DLD1 (cell line): ENCODE data around the gene GATA6.

Source experiments
- in situ Hi-C: cut with HindIII; loops from 2 replicates; pipeline ENCODE4 v1.10.0; 2017; ENCODE audit warnings: low sequenced_read_pairs

The GATA6 gene

DNA sequence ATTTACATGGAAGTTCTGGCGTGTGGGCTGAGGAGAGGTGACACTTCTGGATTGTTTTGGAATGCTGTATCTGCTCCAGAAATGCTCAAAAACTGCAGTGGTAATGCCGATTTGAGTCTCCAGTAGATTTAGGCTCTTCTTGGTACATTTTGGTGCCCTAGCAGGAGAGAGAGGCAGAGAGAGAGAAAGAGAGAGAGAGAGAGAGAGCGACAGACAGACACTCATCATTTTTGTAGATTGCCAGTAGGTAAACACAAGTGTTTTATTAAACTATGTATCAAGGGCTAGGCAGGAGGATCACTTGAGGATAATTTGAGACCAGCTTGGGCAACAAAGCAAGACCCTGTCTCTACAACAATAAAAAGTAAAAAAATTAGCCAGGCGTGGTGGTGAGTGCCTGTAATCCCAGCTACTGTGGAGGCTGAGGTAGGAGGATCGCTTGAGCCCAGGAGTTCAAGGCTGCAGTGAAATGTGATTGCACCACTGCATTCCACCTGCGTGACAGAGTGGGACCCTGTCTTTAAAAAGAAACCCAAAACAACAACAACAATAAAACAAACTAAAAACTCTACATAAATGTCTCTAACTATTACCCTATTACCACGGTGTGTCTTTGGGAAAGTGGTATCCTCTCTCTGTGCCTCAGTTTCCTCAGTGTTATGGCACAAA lies 60.2 kb downstream of the GATA6 start:
- in situ Hi-C loops: no loop called here

DNA sequence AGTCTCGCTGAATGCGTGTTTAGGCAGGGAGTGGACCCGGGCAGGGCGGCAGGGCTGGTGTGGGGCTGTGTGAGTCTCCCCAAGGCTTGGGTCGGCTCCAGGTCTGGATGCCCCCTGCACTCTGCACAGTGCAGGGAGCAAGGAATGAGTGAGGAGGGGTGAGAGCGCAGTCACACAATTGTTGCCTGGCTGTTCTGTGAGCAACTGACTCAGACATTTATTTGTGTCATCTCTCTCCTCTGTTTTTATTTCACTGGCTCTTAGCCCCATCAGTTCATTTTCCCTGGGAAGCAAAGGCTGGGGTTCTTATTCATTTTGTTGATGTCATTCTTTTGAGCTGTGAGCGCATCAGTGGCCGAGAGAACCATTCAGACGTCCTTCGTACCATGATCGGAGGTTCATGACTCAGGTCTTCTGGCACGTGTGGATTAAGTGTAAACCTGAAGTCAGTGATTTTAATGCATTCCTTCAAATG lies 61.1 kb downstream of the GATA6 start:
- in situ Hi-C loops: no loop called here

DNA sequence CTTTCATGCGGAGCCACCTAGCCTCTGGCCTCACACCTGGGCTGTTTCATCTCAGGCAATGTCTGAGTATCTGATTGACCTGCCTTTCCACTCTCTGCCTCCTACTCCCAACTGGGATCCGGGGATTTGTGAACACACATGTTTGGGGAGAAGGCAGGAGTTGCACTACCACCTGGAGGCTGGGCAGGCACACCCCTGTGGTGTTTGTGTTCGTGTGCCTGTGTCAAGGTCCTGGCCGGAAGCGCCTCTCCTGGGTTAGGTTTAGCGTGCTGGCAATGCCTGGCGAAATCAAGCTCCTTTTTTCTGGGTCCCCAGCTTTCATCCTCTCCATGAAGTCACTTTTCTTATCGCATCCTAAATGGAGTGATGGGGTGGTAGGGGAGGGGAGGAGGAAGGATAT lies 63.9 kb downstream of the GATA6 start:
- in situ Hi-C loops: no loop called here

DNA sequence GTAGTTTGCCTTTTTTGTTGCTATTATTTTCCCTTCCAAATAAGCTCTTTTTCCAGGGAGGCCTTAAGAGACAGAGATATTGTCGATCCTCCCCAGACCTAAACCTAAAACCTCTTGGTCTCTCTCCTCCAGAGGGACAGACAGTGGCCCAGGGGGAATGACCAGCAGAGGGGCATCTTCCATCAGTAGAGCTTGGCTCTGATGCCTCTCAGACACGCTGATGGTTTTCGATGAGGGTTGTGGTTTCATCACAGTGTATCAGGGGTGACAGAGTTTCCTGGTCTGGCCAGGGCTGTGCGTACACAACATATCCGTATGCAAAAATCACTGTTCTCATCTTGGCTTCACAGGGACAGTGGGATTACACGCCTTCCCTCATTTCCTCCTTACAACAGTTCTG lies 68.6 kb downstream of the GATA6 start:
- in situ Hi-C loops: no loop called here

DNA sequence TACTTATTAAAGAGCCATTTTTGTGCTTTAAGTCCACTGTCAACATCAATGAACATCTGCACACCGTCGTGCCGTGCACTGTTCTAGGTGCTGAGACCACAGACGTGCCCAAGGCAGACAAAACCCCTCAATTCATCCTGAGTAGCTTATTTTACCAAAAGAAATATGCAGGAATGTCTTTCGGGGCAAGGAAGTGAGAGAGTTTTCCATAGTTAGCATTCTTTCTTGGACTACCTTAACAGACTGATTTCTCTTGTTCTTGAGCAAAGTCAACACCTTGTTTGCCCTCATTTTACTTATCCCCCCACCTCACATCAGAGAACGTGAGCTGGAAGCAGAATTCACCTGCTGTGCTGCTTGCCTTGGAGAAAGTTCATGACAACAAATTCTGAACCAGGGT lies 69.3 kb downstream of the GATA6 start:
- in situ Hi-C loops: no loop called here

DNA sequence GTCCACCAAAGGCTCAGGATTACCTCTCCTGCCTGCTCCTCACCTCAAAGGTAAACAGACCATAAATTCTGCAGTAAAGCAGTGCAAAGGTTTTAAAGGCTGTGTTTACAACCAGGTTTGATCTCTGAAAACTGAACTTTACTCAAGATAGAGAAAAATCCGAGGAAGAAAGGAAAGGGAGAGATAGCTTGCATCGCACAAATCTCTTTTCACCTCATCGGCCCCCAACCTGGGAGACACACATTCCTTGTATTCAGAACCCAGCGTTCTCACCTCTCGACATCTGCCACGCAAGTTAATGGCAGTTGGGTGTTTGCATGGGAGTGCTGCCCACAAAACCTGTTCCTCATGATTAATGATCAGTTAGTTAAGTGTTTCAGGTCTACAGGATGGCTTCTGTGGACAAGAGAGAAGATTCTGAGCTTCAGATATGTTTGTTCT lies 72.6 kb downstream of the GATA6 start:
- in situ Hi-C loops: no loop called here

DNA sequence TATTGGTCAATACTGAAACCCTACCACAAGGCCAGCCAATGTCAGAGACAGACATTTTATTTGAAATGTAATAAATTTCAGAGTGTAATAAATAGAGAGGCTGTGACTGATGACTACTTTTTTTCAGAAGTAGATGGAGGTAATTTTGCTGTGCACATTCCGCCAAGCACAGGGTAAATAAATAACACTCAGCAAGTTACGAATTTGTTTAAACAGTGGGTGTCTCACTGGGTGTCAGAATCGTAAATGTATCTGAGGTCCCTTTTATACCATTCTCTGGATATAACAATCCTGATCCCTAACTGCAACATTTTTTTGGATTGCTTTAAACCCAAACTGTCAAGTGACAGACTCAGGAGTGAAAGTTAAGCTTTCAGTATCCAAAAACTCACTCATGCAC lies 74.1 kb downstream of the GATA6 start:
- in situ Hi-C loops: no loop called here

DNA sequence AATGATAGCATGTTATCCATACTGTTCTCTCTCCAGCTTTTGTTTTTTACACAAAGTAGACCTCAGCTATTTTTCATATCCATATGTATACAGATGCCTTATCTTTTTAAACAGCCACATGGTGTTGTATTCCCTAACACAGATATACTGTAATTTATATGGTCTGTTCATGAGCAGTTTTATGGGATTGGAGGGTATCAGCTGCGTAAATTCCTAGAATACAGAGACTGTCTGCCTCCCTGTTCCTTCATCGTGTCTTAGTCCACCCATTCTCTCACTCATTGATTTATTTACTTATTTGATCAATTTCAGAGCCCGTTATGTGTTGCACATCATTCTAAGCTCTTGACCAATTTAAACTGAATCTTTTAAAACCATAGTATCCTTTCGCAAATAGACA lies 80.6 kb downstream of the GATA6 start:
- in situ Hi-C loops: no loop called here

DNA sequence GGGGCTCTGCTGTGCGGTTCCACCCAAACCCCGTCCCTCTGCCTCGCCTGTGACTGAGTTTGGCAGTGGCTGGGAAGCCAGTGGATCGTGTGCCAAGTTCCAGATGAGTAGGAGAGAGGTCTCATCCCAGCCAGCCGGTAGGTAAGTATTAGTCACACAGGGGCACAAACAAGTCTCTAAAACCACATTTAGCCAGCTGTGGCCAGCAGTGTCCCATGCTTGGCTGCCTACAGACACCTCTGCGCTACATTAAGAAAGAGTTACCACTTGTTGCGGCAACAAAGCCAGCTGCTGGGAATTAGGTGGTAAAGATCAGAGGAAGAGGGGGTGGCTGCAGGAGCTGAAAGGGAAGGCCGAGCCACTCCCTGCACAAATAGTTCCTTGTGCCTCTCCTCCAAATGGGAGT lies 81.2 kb downstream of the GATA6 start:
- in situ Hi-C loops: no loop called here
